ENCODE results near the gene DPM1. TPM values are rescaled to one million over a fixed set of nuclear protein-coding genes. Genes with fewer than 3 reads are reported as not detected.

DPM1 gene
- 41.8 TPM for total RNA-seq

DNA sequence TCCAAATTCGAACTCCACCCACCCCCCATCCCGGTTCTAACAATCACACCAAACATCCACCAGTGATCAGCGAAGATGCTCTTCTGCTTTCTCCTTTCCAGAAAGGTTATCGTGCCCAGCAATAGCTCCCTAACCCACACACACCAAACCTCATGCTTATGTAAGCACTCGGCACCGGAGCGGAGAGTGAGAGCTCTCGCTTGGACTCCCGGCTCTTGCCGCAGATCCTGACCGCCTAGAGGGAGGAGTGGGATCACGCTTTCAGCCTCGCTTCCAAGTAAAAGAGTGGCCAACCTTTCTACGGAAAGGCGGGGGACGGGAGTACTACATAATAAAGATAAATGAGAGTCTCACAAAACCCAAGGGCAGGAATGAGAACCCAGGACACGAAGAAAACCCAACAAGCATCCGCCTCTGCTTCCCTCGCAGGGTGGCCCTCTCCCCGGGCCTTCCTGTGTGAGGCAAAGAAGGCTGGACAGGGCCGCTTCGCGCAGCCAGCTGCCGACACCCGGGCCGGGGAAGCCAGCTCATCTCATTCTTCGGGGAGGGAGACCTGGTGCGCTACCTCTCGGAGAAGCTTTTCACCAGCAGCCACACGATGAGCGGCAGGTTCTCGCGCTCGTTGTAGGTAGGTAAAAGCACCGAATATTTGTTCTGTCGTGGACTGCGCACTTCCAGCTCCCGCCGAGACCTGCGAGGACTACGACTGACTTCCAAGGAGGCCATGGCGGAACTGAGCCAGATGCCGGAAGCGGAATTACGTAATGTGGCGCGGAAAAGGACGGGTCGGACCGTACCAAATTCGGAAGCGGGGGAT is at the start of gene DPM1:
Gene DPM1 (minus strand): TSS at position 735 of the 817 bp plus-strand sequence. CDS start 9 bp downstream, at position 726.
- peak; percentile 91 for DNase-seq (ENCODE audit: low spot score)

DNA sequence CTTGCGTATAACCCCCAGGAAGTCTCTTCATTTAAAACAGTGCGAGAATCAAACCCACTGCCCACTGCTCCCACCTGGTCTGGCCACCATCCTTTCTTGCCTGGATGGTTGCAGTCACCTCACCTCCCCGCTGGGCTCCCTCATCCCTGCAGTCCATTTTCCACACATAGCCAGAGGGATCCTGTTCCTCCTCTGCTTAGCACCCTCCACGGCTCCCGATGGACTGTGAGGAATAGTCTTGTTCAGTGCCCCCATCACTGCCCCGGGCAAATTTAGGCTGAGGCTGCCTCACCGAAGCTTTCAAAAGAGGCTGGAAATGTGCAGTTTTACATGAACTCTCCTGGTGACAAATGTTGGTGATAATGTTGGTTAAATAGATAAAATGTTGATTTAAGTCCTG is 46.9 kb upstream of the DPM1 start:
- DNase-seq (ENCODE audit: low spot score) = no peak

DNA sequence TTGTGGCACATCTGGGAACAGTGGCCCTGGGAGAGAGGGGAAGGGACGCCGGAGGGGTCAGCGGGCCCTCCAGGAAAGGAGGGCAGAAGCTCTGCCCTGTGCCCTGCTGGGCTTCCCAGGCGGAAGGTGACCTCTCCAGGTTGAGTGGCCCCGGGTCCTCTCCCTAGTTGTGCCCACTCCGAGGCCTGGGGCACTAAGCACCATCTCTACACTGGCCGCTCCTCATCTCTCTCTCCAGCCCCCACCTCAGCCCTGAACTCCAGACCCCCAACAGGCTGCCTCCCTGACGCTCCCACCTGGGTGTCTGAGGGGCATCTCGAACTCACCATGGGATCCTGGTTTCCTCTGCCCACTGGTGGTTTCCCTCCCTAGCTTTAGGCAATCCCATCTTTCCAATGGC is 46.4 kb upstream of the DPM1 start:
- no peak for DNase-seq (ENCODE audit: low spot score)

DNA sequence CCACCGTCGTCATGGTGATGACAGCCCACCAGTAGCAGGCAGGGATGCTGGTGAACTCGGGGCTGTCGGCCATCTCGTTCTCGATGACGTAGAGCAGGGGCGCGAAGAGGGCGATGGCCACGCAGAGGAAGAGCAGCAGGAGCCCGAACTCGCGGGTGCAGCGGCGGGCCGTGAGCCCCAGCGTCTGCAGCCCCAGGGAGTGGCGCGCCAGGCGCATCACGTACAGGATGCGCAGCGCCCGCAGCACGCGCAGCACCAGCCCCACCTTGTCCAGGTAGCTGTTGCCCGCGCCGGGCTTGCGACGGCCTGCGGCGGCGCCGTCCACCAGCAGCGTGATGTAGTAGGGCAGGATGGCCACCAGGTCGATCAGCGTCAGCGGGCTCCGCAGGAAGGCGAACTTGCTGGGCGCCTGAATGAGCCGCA is 46.0 kb upstream of the DPM1 start:
- no peak for DNase-seq (ENCODE audit: low spot score)

DNA sequence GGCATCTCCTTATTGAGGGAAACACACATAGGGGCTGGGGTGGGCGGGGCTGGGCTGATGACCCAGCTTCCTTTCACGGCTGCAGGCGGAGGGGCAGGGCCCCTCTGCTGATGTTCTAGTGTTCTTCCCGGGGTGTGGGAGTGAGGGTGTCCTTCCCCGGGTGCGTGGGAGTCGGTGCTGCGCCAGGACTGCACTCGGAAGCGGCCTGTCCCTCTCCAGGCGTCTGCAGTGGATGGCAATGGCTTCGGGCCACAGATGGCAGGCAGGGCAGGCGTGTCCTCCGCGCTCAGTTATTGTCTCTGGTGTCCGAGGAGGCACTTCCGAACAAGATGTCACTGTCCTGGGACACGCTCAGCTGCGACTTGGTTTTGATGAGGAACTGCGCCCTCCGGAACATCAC is 45.4 kb upstream of the DPM1 start:
- DNase-seq (ENCODE audit: low spot score) = no peak

DNA sequence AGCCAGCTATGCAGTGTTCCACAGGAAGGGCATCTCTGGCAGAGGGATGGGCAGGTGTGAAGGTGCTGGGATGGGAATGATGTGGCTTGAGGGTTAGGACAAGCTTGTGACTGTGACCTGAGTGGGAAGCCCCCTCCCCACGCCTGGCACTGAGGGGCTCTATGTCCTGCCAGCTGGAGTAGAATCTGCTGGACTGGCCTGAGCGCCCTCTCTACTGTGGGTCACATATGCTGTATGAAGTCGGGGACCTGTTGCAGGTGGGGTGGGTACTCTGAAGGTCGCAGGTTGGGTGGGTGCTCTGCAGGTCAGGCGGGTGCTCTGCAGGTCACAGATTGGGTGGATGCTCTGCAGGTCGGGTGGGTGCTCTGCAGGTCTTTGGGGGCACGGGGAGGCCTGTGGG is 44.3 kb upstream of the DPM1 start:
- DNase-seq (ENCODE audit: low spot score) = no peak

DNA sequence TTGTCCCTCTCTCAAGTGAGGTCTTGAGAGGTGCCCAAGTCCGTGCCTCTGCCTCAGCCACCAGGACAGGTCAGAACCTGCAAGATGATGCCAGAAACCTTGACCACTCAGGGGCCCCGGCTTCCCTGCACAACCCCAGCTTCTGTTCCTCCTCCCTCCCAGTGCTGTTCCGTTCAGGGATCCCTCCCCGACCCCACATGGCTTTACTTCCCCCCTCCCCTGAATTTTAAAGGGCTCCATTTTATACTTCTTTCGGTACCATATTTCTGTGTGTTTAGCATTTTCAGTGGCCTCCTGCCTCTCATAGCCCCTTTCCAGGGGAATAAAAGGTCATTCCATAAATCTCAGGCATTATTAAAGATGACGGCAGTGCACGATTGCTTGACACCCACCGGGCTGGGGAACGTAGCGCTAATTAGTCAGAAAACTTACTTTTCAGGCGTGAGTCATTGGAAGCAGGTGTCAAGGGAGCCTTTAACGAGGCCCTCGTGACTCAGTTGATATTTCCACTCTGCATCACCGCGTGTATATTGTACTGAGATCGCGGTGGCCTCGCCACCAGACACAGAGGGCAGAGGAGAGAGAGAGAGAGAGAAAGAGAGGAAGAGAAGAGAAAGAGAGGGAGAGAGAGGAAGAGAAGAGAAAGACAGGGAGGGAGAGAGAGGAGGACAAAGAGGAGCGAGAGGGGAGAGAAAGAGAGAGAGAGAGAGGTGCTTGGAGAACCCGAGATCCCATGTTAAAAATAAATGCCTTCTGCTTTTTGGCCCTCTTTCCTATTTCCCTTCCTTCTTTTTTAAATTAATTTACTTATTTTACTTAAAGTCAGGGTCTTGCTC is 43.3 kb upstream of the DPM1 start:
- no peak for DNase-seq (ENCODE audit: low spot score)

DNA sequence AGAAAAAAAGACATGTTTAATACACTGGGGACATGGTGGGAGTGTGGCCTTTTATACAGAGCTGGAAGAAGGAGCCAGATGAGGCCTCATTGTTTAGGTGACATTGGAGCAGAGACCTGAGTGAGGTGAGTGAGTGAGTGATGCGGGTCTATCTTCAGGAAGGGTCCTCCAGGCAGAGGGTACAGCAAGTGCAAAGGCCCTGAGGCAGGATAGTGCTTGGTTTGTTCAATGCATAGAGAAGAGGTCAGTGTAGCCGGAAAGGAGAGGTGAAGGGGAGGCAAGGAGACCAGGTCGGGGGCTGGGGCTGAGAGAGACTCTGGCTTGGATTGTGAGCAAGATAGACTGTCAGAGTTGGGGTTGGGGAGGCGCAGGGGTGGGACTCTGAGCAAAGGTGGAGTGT is 41.0 kb upstream of the DPM1 start:
- DNase-seq (ENCODE audit: low spot score) = no peak

DNA sequence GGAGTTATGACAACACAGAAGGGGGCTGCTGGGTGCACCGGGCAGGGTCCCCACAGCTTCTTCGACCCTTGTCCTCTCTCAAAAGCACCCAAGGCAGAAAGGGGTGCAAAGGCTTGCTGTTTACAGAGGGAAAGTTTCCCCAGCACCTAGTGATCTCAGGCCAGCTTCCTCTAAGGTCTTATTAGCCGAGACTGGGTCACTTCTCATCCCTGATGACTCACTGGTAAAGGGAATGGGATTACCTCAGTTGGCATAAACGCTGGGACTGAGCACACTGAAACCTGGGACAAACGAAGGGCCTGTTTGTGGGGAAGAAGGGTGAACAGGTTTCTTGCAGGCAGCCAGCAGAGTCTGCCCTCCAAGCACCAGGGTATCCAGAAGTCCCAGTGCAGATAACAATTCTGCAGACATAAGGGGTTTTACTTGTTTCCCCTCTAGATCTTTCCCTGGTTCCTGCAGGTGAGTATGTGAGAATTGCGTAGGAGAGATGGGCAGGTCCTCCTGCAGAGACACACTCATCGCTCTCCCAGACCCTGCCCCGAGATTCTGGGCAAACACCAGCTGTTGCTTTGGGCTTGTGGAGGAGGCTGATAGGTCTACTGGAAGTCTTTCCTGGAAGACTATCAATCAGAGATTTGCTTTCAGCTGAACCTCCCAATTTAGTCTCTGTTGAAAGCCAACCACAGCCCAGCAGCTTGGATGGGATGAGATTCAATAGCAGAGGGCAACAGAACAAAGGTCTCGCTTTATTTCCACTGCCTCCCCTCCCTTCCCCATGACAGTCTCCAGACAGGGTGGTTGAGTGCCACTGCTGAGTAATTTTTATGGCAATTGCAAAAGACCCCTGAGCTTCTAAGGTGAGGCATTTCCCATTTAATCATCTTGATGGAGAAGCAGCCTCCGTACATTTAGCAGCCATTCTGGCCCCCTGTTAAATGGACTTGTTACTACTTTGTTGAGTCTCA is 38.9 kb upstream of the DPM1 start:
- DNase-seq (ENCODE audit: low spot score) = no peak

DNA sequence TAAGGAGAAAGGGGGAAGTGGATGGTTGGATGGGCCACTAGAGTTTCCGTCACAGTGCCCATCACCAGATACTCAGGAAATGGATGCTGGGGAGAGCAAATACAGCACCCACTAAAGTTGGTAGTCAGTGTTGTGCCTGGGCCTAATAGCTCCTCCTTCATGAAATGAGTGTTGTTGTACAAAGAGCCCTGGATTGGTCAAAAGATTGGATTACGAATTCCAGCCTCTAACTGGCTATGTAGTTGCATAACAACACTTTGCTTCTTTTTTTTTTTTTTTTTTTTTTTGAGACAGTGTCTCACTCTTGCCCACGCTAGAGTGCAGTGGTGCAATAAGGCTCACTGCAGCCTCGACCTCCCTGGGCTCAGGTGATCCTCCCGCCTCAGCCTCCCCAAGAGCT is 37.2 kb upstream of the DPM1 start:
- DNase-seq (ENCODE audit: low spot score) = no peak

DNA sequence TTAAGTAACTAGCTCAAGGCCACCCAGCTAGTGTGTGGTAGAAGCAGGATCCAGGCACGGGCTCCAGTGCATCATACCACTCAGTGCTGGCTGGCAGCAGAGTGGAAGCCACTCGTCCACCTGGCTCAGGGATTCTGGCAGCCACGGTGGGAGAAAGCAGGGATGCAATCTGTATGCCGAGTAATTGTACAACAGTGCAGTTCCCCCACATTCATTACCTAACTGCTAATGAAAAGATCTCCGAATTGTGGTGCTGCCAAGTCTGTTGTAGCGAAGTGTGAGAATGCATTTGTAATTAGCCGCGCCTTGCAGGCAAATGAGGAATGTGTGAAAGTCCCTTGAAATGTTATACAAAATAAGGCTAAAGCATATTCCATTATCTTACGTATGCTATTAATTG is 35.5 kb upstream of the DPM1 start:
- DNase-seq (ENCODE audit: low spot score) = no peak

DNA sequence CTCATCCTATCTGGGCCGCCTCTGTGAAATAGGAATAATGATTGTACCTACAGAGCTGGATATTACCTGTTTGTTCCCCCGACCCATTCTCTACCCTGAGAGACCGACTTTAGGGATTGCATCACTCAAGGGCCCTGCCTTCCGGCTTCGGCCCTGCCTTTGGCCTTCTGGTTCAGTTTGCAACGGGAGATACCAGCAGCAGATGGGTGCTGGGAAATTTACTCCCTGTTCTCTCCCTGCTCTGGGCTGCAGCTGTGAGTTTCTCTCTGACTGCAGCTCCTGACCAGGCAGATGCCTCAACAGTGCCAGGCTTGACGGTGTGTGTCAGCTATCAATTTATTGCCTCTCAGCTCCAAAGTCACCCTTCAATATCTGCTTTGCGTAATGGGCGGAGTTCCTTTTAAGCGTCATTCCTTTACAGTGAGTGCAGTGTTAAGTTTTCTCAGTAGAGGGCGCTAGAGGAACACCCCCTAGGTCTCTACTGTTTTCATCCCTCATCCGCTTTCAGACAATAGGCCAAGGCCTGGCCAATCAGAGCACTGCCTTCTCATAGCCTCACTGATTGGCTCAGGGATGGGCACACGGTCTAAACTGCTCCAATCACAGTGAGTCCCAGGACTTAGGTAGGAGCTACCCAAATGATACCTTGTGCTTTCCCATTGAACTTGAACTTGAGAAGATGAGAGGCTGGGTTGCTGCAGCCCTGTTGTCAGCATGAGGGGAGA is 34.6 kb upstream of the DPM1 start:
- no peak for DNase-seq (ENCODE audit: low spot score)

DNA sequence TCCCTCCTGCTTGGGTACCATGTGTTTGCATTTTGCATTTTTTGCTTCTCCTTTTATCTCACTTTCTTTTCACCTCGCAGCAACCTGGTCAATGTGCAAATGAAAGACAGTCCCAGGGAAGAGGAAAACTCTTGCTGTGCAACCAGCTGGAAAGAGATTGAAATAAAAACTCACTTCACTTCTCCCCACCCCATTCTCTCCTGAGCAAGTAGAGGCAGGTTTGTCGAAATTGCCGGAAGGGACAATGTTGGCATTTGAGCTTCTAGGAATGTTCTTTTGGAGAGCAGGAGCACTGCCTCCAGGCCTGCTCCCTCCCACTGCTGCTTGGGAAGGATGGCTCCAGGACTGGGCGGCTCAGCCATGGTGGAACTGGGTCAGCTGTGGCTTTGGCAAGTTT is 34.0 kb upstream of the DPM1 start:
- DNase-seq (ENCODE audit: low spot score) = peak; percentile 51

DNA sequence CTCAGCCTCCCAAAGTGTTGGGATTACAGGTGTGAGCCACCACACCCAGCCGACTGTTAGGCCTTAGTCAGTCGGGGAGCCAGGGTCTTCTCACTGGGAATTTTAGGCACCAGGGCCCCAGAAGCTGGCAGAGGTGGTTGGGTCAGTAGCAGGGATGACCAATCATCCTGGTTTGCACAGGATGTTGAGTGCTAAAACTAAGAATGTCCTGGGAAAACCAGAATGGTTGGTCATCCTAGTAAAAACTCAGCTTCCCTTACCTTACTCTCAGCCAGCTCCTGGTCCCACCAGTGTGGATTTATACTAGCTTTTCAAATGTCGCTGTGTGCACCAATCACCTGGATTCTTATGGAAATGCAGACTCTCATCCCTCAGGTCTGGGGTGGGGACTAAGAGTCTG is 32.7 kb upstream of the DPM1 start:
- DNase-seq (ENCODE audit: low spot score) = no peak

DNA sequence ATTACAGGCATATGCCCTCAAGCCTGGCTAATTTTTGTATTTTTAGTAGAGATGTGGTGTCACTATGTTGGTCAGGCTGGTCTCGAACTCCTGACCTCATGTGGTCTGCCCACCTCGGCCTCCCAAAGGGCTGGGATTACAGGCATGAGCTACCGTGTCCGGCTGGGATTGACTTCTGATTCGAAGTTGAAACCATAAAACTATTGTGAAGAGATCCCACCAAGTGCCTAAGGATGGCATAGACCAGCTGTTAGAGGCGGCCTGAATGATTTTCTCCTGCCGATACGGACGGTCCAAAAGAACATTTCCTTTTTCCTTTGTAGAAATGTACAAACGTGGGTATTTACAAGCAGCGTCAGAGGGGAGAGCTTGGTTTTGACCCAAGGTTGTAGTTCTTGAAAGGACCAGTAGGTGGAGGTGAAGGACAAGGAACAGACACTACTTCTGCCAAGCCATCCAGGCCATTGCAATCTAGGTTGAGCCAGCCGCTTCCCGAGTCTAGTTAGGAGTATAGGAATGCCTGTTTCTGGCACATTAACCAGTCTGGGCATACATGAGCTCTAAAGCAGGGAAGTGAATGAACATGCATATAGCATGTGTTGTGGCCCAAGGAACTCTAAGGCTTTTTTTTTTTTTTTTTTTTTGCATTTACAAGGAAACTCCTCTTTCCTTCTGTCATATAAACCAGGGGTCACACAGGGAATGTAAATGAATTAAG is 29.3 kb upstream of the DPM1 start:
- peak; percentile 86 for DNase-seq (ENCODE audit: low spot score)

DNA sequence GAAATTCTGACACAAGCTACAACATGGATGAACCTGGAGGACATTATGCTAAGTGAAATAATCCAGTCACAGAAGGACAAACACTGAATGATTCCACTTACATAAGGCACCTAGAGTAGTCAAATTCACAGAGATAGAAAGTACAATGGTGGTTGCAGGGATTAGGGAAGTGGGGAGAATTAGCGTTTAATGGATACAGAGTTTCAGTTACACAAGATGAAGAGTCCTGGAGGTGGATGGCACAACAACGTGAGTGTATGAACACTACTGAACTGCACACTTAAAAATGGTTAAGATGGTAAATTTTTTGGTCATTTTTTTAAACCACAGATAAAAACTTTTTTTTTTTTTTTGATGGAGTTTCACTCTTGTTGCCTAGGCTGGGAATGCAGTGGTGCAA is 25.0 kb upstream of the DPM1 start:
- DNase-seq (ENCODE audit: low spot score) = no peak

DNA sequence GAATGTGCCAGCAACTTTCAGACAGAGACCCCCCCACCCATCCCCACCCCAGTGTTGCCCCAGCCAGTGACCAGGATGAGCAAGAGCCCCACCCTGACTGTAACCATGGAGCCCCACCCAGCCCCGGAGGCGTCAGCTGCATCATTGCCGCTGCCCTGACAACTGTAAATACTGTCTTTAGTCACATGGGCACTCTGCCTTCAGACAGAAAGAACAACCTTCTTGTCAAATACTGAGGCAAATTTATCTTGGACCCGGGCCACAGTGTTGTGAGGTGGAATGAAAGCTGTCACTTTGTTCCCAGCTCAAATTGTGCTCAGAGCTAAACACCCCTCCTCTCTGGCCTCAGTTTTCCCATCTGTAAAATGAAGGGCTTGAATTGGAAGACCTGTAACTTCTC is 24.0 kb upstream of the DPM1 start:
- DNase-seq (ENCODE audit: low spot score) = no peak

DNA sequence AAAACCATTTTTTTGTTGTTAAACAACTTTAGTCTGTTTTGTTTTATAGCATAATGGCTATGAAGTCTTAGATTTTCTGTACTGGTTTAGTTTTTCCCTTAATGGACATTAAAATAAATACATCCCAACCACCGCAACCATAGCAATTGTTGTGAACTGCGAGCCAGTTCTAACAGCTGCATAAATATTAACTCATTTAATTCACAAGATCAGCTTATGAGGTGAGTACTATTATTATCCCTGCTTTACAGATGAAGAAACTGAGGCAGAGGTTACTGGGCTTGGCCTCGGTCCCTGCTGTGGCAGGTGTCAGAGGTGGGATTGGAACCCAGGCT is 23.3 kb upstream of the DPM1 start:
- no peak for DNase-seq (ENCODE audit: low spot score)

DNA sequence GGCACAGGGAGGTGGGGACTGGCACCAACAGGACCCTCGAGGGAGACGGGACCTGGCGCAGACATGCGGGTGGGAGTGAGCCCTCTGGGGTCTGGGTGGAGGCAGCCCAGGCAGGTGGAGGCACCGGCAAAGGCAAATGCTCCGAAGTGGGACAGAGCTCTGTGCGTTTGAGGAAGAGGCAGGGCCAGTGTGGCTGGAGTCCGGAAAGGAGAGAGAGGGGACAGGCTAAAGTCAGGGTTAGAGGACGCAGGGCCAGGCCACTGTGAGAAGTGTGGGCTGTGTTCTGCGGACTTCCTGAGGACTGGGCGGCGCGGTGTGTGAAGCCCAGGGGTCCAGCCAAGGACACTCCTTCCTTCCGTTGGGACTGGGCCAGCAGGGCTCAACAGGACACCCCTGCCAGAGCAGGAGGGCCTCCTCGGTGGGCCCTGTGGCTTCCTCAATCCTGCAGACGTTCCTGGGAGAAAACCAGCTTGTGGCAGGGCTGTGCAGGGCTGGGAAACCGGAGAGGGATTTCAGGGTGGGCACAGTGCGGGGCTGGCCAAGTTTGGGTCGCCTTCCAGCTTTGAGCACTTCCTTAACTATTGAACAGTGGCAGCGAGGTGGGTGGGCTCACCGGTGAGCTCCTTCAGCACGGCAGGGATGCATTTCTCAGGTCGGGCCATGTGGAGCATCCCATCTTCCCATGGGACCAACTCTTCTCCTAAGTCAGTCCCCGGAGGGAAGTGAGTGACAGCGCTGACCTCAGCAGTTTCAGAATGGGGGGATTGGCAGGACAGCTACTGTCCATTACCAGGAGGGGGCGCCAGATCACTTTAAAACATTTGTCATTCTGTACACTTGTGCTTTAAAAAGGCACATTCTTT is 22.8 kb upstream of the DPM1 start:
- DNase-seq (ENCODE audit: low spot score) = no peak
